HG03060 (cell line): ENCODE data around the gene GPR152.
"Not testable (repeated sequence)": the region's sequence is repeated elsewhere in the genome, so short reads cannot be mapped to it uniquely, and the experiment has no call there.

Source experiments
- ATAC-seq: cut with Tn5 transposase; IDR thresholded peaks from one replicate; pipeline ENCODE4 v1.9.1; 2021; ENCODE audit warnings: low read depth, moderate number of reproducible peaks; ENCODE audit not compliant: unreplicated experiment

The GPR152 gene

DNA sequence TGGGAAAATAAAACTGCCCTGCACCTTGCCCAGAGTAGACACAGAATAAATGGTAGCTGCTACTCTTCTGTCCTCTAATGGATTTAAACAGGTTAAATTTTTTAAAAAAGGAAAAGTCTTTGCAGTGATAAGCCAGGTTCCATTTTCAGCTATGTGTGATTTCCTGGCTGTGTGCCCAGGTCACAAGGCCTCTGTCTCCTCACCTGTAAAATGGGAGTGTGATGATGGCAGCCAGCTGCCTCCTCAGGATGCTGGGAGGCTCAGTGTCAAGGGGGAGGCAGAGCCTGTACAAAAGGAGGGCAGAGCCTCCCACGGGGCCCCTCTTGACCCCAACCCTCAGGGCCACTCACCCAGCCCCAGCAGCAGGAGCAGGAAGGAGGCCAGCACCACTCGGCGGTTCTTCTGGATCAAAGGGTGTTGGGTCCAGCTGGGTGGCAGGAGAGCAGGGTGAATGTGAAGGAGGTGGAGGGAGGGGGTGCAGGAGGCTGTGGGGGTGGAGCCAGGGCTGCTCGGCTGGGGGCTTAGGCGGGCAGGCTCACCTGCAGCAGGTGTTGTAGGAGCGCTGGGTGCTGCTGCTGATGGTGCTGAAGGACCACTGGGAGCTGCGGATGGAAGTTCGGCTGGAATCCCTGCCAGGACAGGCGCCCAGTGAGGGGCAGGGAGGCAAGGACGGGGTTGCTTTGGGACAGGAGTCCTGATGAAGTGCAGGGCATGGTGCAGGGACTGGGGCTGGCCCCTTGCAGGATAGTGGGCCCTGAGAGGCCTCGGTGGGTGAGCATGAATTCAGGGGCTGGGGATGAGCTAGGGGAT, 14.6 kb upstream of the GPR152 start:
- ATAC-seq: no peak

DNA sequence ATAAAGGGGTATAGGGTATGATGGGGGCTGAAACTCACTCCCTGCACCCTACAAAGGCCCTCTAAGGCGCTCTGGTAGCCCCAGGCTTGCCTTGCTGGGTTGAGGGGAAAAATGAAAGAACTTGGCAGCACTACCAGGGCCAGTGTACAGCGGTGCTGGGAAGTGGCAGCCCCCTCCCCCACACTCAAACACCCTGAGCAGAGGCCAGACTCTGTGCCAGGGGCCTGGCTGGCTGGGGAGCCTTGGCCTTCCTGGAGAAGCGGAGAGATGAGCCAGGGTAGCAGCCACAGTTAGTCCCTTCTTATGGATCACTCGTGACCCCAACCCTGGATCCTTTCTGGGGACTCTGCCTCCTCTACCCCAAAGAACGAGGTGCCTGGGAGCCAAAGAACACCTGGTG, 13.8 kb upstream of the GPR152 start:
- ATAC-seq: no peak

DNA sequence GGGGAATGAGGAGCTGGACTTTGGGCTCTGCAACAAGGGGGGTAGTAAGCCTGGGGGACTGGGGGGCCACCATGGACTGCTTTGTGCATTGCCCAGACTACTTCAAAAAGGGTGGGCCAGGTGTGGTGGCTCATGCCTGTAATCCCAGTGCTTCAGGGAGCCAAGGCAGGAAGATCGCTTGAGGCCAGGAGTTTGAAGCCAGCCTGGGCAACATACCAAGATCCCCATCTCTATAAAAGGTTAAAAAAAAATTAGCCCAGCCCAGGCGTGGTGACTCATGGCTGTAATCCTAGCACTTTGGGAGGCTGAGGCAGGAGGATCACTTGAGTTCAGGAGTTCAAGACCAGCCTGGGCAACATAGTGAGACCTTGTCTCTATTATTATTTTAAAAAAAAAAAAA, 13.0 kb upstream of the GPR152 start:
- ATAC-seq: not testable (repeated sequence)

DNA sequence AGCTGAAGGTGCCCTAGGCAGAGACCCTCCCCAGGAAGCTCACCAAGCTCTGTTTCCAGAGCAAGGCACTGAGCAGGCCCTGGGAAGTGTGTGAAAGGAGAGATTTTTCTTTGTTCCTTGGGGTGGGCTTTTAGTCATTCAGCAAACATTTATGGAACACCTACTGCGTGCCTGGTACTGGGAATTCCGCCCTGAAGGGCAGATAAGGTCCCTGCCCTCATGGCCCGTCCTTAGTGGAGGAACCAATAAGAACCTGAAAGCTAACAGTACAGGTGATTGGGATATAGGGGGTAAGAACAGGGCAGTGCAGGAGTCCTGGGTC, 12.6 kb upstream of the GPR152 start:
- no peak for ATAC-seq

DNA sequence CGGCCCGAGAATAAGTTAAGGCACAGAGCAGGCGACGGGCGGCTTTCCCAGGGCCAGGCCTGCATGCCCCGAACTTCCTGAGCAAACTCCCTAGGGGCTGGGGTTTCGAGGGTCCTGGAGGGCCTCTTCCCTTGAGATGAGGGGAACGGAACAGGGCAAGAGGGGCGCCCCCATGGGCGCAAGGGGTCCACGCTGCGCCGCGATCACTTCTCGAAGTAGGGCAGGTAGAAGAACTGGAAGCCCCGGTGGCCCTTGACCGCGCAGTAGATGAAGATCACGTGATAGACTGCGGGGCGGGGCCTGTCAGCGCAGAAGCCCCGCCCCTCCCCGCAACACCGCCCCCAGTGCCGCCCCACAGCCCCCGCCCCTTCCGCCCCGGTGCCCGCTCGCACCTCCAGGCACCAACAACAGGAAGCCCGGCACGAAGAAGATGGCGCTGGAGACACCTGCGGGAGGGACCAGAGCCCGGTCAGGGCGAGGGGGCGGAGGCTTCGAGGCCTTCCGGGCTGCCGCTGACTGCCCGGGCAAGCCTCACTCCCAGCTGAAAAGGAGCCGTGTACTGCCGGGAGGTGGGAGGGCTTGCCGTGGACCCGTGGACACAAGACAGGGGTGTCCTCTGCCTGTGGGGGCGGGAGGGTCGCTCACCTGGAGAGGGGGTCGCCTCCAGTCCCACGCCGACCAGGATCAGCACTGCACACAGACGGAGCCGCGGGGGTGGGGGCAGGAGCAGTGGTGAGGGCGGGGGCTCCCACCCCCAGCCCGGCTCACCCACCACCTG, 12.1 kb upstream of the GPR152 start:
- ATAC-seq: no peak

DNA sequence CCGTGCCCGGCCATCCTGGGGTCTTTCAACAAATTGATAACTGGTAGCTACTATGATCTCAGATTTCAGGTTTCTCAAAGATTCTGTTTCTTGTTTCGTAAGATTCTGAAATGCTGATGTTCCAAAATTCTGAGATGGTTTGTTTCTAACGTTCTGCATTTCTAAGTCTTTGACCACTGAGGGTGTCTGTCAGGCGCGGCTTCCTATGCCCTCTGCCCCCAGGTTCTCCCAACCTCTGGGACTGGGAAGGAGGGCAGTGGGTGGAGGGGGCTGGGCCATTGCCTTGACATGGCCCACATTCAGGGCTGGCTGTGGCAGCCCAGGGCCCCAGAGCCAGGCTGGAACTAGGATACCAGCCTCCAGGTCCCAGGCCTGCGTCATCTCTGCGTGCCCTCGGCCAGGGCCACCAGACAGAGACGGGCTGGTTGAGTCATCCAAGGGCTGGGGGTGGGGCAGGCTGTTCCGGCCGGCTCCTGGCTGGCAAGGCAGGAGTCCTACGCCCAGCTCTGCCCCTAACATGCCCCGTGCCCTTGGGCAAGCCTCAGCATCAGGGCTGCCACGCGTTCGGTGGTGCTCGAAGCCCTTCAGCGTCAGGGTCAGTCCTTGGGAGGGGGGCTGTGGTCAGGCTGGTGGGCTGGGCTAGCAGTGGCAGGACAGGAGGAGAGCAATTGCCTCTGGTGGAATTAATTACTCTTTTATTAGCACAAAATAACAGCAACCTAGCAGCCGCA, 11.3 kb upstream of the GPR152 start:
- ATAC-seq: no peak

DNA sequence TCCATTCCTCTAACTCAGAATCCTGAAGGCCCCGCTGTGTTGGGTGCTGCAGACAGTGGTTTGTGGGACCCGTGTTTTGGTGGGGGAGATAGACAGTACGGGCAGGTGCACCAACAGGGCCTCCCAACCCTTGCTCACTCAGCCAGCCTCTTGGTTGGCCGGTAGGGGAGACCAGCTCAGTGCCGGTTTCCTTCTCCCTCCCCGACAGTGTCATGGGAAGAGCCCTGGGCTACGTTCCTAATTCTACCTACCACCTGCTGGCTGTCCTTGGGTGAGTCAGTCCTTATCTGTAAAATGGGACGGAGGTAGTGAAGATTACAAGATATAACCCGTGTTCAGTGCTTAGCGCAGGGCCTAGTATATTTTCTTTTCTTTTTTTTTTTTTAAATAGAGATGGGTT, 10.7 kb upstream of the GPR152 start:
- ATAC-seq: no peak

DNA sequence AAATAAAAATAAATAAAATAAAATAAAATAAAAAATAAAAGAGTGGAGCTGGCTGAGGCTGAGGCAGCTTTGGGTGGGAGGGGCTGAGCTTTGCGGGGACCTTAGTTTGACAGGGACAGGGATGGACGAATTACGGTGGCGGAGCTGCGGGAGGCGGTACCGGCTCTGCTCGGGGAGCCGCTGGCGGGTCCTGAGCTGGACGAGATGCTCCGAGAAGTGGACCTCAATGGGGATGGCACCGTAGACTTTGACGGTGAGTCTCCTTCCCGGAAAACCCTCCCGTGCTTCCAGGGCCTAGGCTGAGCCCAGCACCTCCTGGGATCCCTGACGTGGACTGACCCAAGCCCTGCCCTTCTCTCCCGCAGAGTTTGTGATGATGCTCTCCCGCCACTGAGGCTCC, 5.7 kb upstream of the GPR152 start:
- no peak for ATAC-seq

DNA sequence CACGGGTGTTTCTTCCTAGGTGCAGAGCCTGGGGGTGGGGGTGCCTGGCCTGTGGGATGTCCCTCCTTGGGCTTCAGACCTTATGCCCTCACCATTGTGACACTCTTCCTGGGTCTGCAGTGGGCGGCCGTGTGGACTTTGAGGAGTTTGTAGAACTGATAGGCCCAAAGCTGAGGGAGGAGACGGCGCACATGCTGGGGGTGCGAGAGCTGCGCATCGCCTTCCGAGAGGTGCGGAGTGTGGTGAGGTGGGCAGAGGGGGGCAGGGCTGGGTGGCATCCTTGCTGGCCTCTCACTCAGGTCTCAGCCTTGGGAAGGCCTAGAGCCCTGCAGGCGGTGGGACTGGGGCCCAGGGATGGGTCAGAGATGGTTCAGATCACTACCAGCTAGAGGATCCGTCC, 4.9 kb upstream of the GPR152 start:
- no peak for ATAC-seq

DNA sequence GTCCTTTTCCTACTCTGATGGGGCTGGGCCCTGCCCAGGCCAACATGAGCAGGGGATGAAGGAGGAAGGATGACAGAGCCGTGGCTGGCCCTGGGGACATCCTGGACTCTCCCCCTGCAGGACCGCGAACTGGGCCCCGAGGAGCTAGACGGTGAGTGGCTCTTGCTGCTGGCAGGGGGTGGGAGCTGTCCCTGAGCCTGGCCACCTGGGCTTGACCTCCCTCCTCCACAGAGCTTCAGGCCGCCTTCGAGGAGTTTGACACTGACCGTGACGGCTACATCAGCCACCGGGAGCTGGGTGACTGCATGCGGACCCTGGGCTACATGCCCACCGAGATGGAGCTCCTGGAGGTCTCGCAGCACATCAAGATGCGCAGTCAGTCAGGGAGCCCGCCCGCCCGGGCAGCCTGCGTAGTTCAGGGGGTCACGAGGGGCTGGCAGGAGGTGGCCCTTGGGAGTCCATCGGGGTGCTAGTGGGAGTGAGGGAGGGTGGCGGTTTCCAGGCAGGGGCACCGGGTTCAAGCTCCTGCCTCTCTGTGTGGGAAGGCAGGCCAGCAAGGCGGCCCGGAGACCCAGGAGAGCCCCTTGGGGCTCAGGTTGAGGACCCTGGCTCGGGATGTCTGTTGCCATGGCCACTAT, 3.7 kb upstream of the GPR152 start:
- no peak for ATAC-seq

DNA sequence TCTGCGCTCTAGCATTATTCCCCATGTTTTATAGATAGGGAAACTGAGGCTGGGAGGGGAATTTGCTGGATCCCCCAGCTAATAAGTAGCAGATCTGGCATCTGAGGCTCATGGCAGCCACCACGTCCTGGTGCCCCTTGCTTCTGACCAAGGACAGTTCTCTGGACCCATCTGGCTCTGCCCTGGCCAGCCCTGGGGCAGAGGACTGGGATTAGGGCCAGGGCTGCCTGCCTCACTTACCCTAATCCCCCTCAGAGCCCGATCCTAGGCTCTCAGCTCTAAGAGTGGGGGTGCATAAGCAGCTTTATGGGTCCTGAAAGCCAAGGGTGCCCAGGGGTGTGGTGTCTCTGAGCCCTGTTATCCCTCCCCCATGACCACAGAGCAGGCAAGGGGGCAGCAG, 2.5 kb upstream of the GPR152 start, which contains the start of gene CABP4:
Gene CABP4 (plus strand): TSS at position 301 of the 400 bp plus-strand sequence. CDS start 70 bp downstream, at position 371.
- no peak for ATAC-seq

DNA sequence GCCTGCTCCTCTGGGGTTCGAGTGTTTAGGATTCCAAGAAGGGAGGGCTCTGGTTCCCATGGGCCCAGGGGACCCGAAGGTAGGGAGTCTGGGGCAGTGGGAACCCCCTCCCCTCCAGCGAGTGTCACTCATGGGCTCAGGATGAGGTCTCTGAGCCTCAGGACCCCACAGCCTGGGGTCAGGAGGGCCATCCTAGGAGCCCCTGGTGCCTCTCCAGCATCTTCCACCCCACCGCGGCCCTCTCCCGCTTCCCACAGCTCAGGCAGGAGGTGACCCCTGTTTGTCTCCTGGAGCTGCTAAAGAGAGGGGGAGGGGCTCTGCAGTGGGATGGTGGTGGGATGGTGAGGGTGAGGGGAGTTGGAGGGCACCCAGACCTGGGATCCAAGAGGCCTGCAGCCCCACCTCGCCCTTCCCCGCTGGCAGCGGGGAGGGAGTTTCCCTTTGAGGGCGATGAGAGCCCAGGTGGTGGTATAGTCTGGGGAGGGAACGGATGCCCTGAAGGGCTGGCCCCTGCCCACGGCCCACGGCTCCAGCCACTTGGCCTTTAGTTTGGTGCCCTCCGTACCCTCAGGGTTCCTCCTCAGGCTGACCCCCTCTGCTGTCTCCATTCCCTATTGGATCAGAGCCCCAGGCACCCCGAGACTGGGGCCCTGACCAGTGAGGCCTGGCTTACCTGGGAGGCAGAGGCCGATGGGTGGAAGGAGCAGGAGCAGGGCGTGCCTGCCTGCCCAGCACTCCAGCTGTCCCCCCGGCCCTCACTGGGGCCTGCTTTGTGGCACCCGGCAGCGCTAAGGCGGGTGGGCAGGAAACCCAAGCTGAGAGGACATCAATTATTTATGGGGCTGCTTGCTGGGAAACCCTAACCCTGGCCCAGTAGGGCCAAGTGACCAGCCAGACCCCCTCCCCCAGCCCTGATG, 1.5 kb upstream of the GPR152 start:
- ATAC-seq: no peak

DNA sequence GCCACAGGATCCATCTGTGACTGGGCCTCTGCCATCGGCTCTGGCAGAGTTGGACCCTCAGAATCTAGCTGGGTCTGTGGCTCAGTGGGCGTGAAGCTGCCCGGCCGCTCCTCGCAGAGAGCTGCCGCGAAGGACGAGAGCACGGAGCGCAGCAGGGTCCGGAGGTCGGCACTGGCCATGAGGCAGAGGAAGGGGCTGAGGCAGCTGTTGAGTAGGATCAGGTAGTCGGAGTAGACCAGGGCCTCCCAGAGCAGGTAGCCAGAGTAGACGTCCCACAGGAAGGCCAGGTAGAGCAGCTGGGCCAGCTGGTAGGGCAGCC, 912 bp downstream of the GPR152 start:
- no peak for ATAC-seq

DNA sequence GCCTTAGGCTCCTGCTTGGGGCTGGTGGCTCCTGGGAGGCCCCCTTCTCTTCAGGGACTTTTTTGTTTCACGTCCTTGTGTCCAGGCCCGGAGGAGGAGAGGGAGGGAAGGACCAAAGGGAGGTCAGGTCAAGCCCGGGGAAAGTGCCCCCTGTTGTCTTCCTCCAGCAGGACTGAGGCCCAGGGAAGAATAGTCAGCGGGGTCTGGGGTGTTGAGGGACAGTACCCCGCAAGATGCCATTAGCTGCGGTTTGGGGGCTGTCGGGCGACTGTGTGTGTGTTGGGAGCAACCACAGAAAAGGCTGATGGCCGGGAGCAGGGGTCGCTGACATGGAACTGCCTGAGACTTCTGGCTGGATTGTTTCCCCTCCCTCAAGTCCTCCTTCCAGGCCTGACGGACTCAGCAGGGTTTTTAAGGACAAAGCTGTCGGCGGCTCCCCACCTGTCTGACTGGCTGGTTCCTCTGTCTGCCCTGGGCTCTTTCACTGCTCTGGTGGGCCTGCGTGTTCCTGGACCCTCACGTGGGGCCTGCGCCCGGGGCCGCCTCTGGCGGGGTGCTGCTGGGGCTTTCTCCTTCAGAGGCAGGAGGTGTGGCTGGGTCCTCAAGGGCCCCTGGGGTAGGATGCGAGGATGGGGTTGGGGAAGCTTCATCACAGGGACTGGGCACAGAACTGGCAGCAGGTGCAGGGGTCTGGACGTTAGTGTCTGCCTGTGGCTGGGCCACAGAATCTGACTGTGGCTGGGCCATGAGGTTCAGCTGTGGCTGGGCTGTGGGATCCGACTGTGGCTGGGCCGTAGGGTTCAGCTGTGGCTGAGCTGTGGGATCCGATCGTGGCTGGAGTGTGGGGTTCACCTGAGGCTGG, 1.5 kb downstream of the GPR152 start:
- ATAC-seq: no peak

DNA sequence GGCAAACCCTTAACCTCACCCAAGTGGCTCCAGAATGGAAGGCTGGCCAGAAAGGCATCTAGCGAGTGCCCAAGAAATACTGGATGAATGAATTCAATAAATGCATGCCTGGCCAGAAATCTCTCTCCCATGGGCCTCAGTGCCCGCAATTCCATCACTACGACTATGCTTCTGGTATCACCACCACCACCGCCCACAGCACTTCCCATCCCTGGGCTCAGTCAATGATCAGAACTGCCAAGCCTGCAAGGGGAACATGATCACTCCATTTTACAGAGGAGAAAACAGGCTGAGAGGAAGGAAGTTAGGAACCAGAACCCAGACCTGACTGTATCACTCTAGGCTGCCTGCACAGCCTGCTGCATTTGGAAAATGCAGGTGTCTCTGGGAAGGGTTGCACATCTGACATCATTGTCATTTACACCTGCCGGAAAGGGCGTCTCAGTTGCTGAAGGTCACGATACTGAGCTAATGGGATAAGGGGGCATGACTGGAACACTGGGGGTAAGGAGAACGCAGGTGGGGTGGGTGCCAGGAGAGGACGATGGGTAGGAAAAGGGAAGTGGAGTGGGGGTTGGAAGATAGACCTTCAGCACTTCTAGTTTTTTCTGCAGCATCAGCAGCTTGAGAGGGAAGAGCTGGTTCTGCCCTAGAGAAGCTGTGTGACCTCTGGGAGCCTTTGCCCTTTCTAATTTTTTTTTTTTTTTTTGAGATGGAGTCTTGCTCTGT, 3.2 kb downstream of the GPR152 start:
- ATAC-seq: no peak

DNA sequence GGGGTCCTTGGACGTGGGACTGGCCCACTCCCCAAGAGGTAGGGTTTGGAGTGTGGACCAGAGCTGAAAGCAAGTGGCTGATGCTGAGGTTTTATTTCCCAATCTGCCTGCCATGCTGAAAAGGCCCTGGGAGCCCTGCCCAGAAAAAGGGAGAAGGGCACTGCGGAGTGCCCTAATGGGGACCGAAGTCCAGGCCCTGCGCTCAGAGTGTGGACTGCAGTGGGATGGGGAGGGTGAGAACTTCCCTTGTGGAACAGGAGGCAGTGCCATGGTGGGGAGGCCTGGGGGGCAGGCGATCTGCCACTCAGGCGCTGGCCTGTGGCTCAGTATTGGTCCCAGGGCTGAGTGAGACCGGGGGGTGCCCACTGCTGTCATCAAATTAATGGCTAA, 4.3 kb downstream of the GPR152 start:
- ATAC-seq: no peak

DNA sequence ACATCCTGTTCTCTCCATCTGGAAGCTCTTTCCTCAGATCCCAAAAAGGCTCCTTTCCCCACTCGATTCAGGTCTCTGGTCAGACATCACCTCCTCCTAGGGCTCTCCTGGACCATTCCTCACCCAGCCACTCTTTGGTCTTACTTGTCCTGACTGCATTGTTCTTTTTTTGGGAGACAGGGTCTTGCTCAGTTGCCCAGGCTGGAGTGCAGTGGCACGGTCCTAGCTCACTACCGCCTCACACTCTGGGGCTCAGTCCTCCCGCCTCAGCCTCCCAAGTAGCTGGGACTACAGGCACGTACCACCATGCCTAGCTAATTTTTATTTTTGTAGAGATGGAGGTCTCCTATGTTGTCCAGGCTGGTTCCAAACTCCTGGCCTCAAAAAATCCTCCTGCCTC, 7.0 kb downstream of the GPR152 start:
- no peak for ATAC-seq
